ENCODE data around the gene OBSCN.
"Not testable (repeated sequence)": the region's sequence is repeated elsewhere in the genome, so short reads cannot be mapped to it uniquely, and the experiment has no call there.

OBSCN gene

DNA sequence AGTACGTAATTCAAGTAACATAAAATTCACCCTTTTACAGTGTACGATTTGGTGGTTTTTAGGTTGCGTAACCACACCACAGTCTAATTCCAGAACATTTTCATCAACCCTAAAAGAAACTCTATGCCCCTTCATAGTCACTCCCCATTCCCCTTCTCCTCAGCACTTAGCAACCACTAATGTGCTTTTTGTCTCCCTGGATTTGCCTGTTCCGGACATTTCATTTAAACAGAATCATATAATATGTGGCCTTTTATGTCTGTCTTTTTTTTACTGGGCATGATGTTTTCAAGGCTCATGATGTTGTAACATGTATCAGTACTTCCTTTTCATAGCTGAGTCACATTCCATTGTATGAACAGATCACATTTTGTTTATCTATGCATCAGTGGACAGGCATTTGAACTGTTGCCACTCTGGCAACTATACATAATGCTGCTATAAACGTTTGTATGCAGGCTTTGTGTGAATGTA is 20.8 kb downstream of the OBSCN start:
- DNase-seq (ENCODE audit: low read depth): no peak

DNA sequence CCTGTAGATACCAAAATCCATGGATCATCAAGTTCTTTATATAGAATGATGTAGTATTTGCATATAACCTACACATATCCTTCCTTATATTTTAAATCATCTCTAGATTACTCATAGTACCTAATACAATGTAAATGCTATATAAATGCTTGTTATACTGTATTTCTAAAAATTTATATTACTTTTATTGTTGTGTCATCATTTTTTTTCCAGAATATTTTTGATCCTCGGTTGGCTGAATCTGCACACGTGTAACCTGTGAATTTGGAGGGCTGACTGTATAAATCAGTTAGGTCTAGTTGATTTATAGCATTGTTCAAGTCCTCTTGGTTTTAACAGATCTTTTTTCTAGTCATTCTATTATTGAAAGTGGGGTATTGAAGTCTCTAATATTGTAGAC is 23.3 kb downstream of the OBSCN start:
- DNase-seq (ENCODE audit: low read depth): no peak

DNA sequence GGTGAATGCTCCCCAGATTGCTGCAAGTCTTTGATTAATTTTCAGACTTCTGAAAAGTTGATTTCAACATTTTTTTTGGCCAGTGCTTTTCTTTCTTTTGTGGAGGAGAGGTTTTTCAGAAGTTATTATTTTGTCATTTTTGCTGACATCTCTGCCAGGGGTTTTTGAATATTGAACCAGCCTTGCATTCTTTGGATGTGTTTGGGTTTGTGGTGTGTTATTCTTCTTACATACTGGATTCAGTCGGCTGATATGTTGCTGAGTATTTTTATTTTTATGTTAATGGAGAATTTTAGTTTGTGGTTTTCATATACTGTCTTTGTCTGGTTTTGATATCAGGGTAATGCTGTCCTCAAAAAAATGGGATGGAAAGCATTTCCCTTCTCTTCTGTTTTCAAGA is 25.3 kb downstream of the OBSCN start:
- DNase-seq (ENCODE audit: low read depth): no peak

DNA sequence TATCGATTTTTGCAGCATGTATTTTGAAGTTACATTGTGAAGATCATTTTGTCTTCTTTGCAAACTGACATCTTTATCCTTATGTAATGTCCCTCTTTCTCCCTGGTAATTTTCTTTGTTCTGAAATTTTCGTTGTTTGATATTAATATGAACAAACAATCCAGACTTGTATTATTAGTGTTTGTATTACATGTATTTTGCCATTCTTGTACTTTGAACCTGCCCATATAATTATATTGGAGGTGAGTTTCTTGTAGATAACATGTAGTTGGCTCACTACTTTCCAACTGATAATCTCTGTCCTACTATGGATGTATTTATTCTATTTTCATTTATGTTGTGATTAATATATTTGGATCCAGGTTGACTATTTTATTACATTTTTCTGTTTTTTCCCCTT is 27.1 kb downstream of the OBSCN start:
- no peak for DNase-seq (ENCODE audit: low read depth)

DNA sequence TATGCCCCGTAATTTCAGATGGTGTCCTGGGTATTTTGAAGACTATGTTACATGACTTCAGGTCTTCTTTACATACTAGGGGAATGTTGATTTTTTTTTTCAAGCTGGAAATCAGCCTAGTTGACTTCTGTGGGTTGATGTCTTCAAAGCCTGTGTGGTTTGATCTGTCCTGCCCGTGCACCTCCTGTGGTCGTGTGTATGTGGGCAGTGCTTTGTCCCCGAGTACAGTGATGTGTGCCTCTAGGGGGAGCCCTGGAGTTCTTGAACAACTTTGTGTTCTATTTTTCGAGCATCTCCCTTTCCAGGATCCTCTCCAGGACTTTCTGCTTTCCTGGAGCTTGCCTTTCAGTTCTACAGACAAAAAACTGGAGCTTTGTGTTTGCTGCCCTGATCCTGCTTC is 28.9 kb downstream of the OBSCN start:
- no peak for DNase-seq (ENCODE audit: low read depth)

DNA sequence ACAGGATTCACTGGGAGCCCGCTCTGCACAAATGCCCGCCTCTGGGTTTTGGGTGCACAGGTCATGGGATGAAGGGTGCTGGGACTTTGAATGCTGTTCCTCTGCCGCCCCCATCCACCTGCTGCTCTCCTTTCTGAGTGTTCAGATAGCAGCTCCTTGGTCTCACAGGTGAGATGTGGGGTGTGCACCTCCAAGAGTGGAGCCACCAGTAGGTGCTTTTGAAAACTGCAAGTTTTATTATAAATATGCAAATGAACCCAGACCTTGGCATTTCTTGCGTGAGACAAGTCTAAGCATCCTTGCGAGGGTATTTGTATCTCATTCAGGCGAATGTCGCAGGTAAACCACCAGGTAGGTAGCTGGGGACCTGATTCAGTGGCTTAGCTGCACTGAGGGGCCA is 30.2 kb downstream of the OBSCN start:
- DNase-seq (ENCODE audit: low read depth): no peak

DNA sequence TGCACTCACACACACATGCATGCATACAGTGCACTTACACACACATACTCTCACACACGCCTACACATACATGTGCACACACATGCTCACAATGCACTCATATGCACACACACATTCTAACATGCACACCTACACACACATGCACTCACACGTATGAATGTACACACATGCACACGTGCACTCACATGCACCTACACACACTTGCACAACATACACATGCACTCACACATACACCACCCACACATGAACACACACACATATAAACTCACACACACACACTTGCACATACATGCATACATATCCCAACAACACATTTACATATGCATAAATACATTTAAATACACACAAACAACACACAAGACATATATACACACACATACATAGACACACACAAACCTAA is 30.6 kb downstream of the OBSCN start:
- no peak for DNase-seq (ENCODE audit: low read depth)

DNA sequence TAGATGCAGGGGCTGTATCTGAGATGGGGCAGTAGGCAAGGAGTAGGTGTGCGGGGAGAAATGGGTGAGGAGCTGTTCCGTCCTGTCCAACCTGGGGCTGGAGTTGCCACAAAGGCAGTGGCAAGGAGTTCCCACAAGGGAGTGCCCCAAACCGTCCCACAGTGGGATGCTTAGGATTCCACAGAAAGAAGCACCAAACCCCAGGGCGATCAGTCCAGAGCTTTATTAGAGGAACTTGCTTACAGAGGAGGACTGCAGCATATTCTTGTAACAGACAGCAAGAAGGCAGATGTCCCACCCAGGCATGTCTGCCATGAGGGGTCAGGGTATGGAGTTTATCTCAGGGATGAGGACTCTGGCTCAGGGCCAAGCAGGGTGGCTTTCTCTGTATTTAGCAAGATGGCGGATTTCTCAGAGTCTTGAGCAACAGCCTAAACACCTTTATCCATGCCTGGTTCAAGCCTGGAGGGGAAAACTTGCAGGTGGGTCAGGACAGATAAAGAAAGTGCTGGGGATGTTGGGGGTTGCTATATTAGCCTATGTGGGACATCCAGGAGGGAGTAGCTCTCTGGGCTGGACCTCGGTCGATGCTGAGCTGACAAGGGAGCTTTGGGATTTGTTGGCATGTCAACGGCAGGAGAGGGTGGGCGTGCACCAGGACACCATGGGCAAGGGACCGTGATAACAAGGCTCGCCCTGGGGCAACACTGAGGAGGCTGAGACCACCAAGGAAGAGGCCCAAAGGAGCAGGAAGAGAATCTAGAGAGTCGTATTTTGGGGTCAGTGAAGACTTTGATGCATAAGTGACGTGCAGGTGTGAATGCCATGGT is 32.8 kb downstream of the OBSCN start:
- no peak for DNase-seq (ENCODE audit: low read depth)

DNA sequence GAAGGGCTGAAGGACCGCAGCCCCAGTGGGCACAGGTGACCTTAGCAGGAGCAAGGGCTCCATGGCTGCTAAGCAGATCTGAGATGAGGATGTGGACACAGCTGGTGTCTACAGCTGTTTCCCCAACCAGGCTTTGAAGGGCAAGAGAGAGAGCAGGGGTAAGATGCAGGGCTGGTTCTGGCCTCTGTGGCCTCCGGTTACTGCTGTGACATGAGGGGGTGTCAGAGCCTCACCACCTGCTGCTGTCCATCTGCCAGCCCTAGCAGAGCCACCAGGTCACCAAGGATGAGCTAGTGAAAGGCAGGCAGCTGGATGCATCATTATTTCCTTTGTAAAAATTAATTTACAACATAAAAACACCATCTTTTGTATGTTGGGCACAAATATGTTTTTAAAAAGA is 33.4 kb downstream of the OBSCN start:
- DNase-seq (ENCODE audit: low read depth): no peak

DNA sequence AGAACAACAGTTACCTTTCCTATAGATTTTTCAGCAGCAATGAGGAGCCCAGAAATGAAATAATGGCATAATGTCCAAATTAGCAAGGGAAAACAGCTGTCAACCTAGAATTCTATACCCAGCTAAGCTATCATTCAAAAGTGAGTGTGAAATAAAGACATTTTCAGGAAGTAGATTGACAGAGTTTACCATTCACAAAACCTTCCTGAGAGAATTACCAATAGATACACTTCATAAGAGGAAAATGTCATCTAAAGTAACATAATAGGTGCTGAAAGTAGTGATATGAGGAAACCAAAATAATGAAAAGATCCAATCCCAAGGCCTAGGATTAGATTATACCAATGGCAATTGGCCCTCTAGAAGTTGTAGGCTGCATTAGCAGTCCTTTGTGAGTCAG is 34.6 kb downstream of the OBSCN start:
- no peak for DNase-seq (ENCODE audit: low read depth)

DNA sequence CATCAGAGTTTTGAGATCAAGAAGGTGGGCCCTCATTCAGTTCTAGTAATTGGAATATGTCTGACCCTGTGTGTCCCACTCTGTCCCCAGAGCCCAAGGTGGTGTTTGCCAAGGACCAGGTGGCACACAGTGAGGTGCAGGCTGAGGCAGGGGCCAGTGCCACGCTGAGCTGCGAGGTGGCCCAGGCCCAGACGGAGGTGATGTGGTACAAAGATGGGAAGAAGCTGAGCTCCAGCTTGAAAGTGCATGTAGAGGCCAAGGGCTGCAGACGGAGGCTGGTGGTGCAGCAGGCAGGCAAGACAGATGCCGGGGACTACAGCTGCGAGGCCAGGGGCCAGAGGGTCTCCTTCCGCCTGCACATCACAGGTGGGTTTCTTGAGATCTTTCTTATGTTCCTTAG is 35.2 kb downstream of the OBSCN start:
- DNase-seq (ENCODE audit: low read depth): no peak

DNA sequence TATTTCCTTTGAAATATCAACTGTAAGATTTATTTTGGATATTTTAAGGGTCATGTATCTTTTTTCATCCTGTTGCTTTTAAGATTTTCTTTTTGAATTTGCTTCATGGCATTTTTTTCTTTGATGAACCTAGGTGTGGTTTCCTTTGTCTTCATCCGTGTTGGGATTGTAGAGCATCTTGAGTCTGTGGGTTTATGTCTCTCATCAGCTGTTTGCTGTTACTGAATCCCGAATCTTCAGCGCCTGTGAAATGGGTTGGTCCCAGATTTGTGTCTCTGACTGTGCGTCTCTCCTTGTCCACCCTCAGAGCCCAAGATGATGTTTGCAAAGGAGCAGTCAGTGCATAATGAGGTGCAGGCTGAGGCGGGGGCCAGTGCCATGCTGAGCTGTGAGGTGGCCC is 36.1 kb downstream of the OBSCN start:
- DNase-seq (ENCODE audit: low read depth): not testable (repeated sequence)

DNA sequence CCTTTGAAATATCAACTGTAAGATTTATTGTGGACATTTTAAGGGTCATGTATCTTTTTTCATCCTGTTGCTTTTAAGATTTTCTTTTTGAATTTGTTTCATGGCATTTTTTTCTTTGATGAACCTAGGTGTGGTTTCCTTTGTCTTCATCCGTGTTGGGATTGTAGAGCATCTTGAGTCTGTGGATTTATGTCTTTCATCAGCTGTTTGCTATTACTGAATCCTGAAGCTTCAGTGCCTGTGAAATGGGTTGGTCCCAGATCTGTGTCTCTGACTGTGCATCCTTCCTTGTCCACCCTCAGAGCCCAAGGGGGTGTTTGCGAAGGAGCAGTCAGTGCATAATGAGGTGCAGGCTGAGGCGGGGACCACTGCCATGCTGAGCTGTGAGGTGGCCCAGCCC is 37.3 kb downstream of the OBSCN start:
- no peak for DNase-seq (ENCODE audit: low read depth)

DNA sequence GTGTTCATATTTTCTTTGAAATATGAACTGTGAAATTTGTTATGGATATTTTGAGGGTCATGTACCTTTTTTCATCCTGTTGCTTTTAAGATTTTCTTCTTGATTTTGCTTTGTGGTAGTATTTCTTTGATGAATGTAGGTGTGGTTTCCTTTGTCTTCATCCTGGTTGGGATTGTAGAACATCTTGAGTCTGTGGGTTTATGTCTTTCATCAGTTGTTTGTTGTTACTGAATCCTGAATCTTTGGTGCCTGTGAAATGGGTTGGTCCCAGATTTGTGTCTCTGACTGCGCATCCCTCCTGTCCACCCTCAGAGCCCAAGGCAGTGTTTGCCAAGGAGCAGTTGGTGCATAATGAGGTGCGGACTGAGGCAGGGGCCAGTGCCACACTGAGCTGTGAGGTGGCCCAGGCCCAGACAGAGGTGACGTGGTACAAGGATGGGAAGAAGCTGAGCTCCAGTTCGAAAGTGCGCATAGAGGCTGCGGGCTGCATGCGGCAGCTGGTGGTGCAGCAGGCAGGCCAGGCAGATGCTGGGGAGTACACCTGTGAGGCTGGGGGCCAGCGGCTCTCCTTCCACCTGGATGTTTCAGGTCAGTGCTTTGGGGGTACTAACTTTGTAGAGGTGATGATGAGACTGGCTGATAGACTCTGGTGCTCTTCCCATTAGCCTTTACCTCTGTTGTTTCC is 38.5 kb downstream of the OBSCN start:
- no peak for DNase-seq (ENCODE audit: low read depth)

DNA sequence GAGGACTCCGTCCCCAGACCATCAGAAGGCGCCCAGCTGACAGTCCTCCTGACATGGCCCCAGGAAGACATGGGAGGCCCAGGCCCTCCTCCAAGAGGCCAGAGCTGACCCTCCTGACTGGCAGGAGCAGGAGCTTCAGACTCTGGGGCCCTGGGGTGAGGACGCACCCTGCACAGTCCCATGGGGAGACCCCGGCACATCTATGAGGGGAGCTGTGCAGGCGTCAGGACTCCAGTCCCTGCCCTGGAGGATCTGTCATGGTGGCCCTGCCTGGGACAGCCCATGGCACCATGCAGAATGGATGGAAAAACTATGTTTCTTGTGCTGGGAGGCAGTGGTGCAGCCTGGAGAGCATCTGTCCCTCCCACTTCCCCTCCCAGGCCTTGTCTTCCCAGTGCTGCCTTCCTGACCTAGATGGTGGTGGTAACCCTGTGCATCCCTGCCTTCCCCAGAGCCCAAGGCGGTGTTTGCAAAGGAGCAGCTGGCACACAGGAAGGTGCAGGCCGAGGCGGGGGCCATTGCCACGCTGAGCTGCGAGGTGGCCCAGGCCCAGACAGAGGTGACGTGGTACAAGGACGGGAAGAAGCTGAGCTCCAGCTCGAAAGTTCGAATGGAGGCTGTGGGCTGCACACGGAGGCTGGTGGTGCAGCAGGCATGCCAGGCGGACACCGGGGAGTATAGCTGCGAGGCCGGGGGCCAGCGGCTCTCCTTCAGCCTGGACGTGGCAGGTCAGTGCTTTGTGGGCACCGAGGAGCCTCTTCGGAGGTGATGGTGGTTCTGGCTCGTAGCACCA is 41.9 kb downstream of the OBSCN start:
- DNase-seq (ENCODE audit: low read depth): no peak

DNA sequence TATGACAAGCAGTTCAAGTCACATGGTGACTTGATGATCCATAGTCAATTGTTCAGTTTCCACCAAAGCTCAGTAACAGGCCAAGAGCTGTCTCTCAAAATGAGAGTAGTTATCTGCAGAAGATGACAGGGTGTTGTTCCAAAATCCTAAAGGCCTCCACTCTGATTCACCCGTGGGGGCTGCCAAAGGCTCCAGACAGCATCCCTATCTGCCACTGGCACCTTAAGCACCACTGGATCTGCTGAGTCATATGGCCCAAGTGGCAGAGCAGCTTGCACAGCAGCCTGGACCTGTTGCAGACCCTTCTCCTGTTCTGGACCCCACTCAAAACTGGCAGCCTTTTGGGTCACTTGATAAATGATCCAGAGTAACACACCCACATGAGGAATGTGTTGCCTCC is 44.6 kb downstream of the OBSCN start:
- not testable (repeated sequence) for DNase-seq (ENCODE audit: low read depth)

DNA sequence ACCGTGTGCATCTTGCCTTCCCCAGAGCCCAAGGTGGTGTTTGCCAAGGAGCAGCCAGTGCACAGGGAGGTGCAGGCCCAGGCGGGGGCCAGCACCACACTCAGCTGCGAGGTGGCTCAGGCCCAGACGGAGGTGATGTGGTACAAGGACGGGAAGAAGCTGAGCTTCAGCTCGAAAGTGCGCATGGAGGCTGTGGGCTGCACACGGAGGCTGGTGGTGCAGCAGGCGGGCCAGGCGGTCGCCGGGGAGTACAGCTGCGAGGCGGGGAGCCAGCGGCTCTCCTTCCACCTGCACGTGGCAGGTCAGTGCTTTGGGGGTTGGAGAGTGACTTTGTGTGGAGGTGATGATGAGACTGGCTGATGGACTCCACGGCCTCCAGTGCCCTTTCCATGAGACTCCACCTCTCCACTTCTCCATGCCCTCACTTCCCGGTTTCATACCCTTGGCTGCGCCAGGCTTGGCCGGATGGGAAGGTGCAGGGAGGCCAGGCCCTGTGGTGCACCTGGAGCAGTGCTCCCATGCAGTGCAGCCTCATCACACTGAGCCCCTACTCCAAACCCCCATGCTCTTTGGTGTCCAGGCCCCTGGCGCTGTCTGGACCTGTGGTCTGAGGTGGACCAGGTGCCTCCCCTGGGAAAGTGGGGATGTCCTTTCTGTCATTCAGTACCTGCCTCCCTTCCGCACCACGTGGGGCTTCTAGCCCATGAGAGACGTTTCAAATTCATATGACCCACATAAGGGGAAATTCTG is 49.0 kb downstream of the OBSCN start:
- no peak for DNase-seq (ENCODE audit: low read depth)

DNA sequence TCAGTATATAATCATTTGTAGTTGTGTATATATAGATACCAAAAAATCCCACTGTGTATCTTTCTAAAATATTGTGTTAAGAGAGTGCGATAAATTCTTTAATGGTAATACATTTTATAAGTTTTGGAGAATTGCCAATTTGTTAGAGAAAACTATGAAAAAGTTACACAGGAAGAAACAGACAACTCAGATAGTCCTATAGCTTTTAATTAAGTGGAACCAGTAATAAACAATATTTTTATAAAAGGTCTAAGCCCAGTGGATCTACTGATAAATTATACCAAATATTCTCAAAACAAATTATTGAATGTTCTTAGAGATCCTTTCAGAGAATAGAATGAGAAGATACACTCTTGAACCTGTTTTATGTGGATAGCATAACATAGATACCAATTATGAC is 50.6 kb downstream of the OBSCN start:
- no peak for DNase-seq (ENCODE audit: low read depth)

DNA sequence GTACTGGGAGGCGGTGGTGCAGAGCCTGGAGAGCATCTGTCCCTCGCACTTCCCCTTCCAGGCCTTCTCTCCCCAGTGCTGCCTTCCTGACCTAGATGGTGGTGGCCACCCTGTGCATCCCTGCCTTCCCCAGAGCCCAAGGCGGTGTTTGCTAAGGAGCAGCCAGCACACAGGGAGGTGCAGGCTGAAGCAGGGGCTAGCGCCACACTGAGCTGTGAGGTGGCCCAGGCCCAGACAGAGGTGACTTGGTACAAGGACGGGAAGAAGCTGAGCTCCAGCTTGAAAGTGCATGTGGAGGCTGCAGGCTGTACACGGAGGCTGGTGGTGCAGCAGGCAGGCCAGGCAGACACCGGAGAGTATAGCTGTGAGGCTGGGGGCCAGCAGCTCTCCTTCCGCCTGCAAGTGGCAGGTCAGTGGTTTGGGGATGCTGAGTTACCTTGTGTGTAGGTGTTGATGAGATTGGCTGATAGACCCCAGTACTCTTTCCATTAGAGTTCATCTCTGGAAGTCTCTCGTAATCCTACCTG is 51.6 kb downstream of the OBSCN start:
- DNase-seq (ENCODE audit: low read depth): no peak

DNA sequence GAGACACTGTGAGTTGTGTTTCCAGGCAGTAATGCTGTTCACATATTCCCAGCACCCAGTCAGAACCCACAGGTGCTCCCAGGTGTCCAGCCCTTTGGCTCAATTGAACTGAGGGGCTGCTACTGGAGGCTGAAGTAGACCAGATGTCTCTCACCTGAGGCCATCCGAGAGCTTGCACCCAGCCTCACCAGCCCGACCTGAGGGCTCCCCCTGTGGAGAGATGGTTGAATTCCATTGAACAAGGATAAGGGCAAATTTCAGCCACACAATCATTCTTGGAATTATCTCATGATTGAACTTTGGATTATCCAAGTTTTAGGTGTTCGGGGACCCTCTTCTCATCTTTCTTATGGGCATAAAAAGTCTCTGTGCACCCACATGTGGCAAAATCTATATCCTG is 52.1 kb downstream of the OBSCN start:
- no peak for DNase-seq (ENCODE audit: low read depth)

DNA sequence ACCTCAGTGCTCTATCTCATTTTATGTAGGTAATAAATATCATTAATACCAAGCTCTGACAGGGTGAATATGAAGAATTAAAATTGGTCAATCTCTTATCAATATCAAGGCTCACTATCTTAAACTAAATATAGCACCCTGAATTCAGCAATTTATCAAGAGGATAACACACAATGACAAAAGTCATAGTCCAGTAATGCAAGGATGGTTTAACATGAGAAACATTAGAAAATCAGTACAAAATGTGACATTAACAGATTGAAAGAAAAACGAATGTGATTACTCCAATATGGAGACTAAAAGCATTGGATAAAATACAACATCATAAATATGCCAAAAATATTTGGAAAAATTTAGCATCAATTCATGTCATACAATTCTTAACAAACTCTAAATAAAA is 53.9 kb downstream of the OBSCN start:
- DNase-seq (ENCODE audit: low read depth): no peak

DNA sequence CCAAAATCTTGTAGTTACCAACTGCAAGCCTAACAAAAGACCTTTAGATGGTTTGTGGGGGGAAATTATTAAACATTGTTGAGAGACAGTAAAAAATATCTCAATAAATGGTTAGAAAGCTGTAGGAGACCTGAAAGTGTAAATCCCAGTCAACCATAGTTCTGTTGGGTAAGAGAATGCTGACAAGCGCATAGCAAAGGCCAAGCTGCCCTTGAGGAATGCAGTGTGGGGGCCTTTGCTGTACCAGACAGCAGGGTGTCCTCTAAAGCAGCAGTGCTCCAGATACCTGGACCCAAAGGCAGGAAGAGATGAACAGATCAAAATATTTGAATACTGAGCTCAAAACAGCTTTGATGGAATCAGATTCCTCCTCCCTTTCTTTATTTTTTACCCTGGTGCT is 54.6 kb downstream of the OBSCN start:
- no peak for DNase-seq (ENCODE audit: low read depth)

Data from activated T-helper 9 cell treated with anti-CD3 and anti-CD28 coated beads, Interleukin-2, amount 50 U/mL, for 16 hours (primary cell).